AG09309 (cell line): ENCODE results near the gene IGDCC3.
A peak's percentile ranks its signal among the peaks of the same experiment; 100 is the strongest.

Experiments
- DNase-seq: peaks from one replicate; pipeline ENCODE4 v3.0.0-alpha.2; 2010; ENCODE audit warnings: low read depth
- H3K4me3 ChIP-seq: 2 replicates; pipeline ENCODE4 v1.5.1; 2011; ENCODE audit warnings: mild to moderate bottlenecking, low read depth, low read length, moderate library complexity; ENCODE audit not compliant: control insufficient read depth
- CTCF ChIP-seq: IDR thresholded peaks from 2 replicates; pipeline ENCODE4 v1.5.1; 2011; ENCODE audit warnings: mild to moderate bottlenecking, low read depth, low read length, inconsistent platforms; ENCODE audit not compliant: insufficient read depth, control insufficient read depth; ENCODE audit errors: missing control alignments

Gene IGDCC3

GRCh38 chr15:65421360-65422215 lies 43.8 kb upstream of the IGDCC3 start:
- no peak for DNase-seq
- H3K4me3 ChIP-seq: peak overlapping the region; percentile 51
- TF ChIP-seq CTCF: no peak

GRCh38 chr15:65420975-65421359 lies 43.2 kb upstream of the IGDCC3 start:
- no peak for TF ChIP-seq CTCF
- no peak for DNase-seq
- peak overlapping the region; percentile 51 for H3K4me3 ChIP-seq

- DNase-seq: no peak
- no peak for TF ChIP-seq CTCF
- no peak overlapping the region for H3K4me3 ChIP-seq
Measured at GRCh38 chr15:65418596-65418995, 40.8 kb upstream of the IGDCC3 start.

- no peak overlapping the region for H3K4me3 ChIP-seq
- no peak for DNase-seq
- no peak for TF ChIP-seq CTCF
Measured at GRCh38 chr15:65416845-65417416, 39.1 kb upstream of the IGDCC3 start.

- no peak for TF ChIP-seq CTCF
- H3K4me3 ChIP-seq: no peak overlapping the region
- no peak for DNase-seq
Measured at GRCh38 chr15:65414841-65415621, 37.2 kb upstream of the IGDCC3 start.

- no peak for TF ChIP-seq CTCF
- no peak overlapping the region for H3K4me3 ChIP-seq
- no peak for DNase-seq
Measured at GRCh38 chr15:65413760-65414144, 36.0 kb upstream of the IGDCC3 start.
